Colonic mucosa (tissue), 4 donors: Measurements from ENCODE around the gene SLC25A42. TPM values are rescaled to one million over a fixed set of nuclear protein-coding genes. Genes with fewer than 3 reads are reported as not detected.

ENCODE experiments used
- DNase-seq: peaks from one replicate; pipeline ENCODE4 v3.0.0-alpha.2; 2020
- H3K27ac ChIP-seq: fragments of 200-600 bp; one replicate; pipeline ENCODE4 v1.8.0; 2021
- H3K27me3 ChIP-seq: fragments of 200-600 bp; one replicate; pipeline ENCODE4 v1.8.0; 2021
- H3K36me3 ChIP-seq: fragments of 200-600 bp; one replicate; pipeline ENCODE4 v1.8.0; 2021
- H3K4me1 ChIP-seq: fragments of 200-600 bp; one replicate; pipeline ENCODE4 v1.8.0; 2021; ENCODE audit warnings: mild to moderate bottlenecking
- H3K4me3 ChIP-seq: fragments of 200-600 bp; one replicate; pipeline ENCODE4 v1.8.0; 2021
- H3K9ac ChIP-seq, 2 donors: one replicate each; pipeline ENCODE4 v1.7.0; 2013; ENCODE audit warnings: control low read depth in 2 of 2, low read depth in 2 of 2, low read length in 2 of 2
- H3K9me3 ChIP-seq: fragments of 200-600 bp; one replicate; pipeline ENCODE4 v1.8.0; 2021
- CTCF ChIP-seq: fragments of 200-600 bp; IDR thresholded peaks from one replicate; pipeline ENCODE4 v1.8.0; 2022; ENCODE audit warnings: antibody characterized with exemption, mild to moderate bottlenecking
- intact Hi-C: fragments of 100-400 bp; cut with DNase I; formaldehyde crosslinking; loops from one replicate; pipeline ENCODE4 v1.14.1; 2022
- total RNA-seq, 2 donors: library from RNA; stranded (reverse); fragmentation: NEBNext Ultra II Directional in 1 of 2; extraction: Animal tissue kit (Norgen Biotek cat#: 25700) in 1 of 2; gene quantifications; one replicate each; pipeline ENCODE4 v1.2.1, GENCODE V29; 2021
- donor health status: healthy.
- donor health status: DM: no; HTN: no; CAD: no.
- donor health status: DM: no; HTN: no; CAD: no.

The SLC25A42 gene
- total RNA-seq, 2 donors from 2014 or later, result 3.7 to 7.9 TPM

DNA sequence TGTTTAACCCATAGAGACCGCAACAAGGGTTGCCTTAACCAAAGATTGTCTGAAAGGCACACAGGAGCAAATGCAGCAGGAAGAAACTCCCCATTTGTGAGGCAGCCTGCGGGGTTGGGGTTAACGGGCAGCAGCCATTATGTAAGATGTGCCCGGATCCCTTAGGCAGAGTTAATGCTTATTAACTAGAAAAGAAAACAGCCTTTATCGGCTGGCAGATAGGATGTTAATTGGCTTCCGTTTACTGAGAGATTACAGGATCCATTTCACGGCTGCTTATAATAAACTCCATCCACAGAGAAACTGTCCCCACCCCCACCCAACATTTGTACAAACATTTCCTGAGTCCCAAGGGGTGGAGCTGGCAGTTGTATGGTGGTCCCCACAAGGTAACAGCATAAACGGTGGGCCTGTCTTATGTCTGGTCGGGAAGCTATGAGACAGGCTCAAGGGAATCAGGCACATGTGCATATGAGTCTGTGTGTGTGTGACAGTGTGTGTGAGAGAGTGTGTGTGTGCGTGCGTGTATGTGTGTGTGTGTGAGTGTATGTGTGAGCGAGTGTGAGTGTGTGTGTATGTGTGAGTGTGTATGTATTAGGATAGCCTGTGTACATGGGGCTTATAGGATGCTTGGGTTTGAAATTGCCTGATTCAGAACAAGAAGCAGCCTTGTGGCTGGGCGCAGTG lies 10.5 kb downstream of the SLC25A42 start:
- H3K27me3 ChIP-seq, result no peaks in the 10 kb centered on the region
- no peak for TF ChIP-seq CTCF

GRCh38 chr19:19075126-19075525 lies 11.3 kb downstream of the SLC25A42 start:
- H3K4me1 ChIP-seq, result no peaks in the 10 kb centered on the region
- H3K9ac ChIP-seq, result no peak overlapping the region
- DNase-seq, result no peak
- H3K27me3 ChIP-seq, result no peaks in the 10 kb centered on the region
- no peaks in the 10 kb centered on the region for H3K36me3 ChIP-seq
- no peaks in the 10 kb centered on the region for H3K9me3 ChIP-seq
- intact Hi-C loops, result no loop called here
- TF ChIP-seq CTCF, result no peak
- H3K4me3 ChIP-seq, result no peak overlapping the region
- no peak overlapping the region for H3K27ac ChIP-seq

More for the DNA sequence above, 10.5 kb downstream of the SLC25A42 start:
- Histone ChIP-seq H3K4me1 (no peaks in the 10 kb centered on the region), H3K9ac (no peak overlapping the region), H3K4me3 (no peak overlapping the region), H3K27ac (no peak overlapping the region), H3K36me3 (no peaks in the 10 kb centered on the region), H3K9me3 (no peaks in the 10 kb centered on the region)
- no peak for DNase-seq
- intact Hi-C loops, result no loop called here

- no peak for TF ChIP-seq CTCF
- Histone ChIP-seq H3K4me3 (no peak overlapping the region), H3K9me3 (no peaks in the 10 kb centered on the region), H3K9ac (no peak overlapping the region), H3K4me1 (no peaks in the 10 kb centered on the region), H3K36me3 (no peaks in the 10 kb centered on the region), H3K27me3 (no peaks in the 10 kb centered on the region), H3K27ac (no peak overlapping the region)
- DNase-seq, result no peak
- intact Hi-C loops, result no loop called here
Measured at GRCh38 chr19:19076476-19076875, 12.7 kb downstream of the SLC25A42 start.

GRCh38 chr19:19077103-19077502 lies 13.3 kb downstream of the SLC25A42 start:
- TF ChIP-seq CTCF, result no peak
- Histone ChIP-seq H3K27me3 (no peaks in the 10 kb centered on the region), H3K36me3 (no peaks in the 10 kb centered on the region), H3K9ac (no peak overlapping the region), H3K27ac (no peak overlapping the region), H3K4me1 (no peaks in the 10 kb centered on the region), H3K9me3 (no peaks in the 10 kb centered on the region), H3K4me3 (no peak overlapping the region)
- intact Hi-C loops, result no loop called here
- DNase-seq, result no peak

GRCh38 chr19:19078801-19079200 lies 15.0 kb downstream of the SLC25A42 start:
- TF ChIP-seq CTCF, result no peak
- Histone ChIP-seq H3K27me3 (no peaks in the 10 kb centered on the region), H3K4me3 (no peak overlapping the region), H3K9me3 (no peaks in the 10 kb centered on the region), H3K4me1 (no peaks in the 10 kb centered on the region), H3K9ac (no peak overlapping the region), H3K27ac (no peak overlapping the region), H3K36me3 (no peaks in the 10 kb centered on the region)
- no peak for DNase-seq
- intact Hi-C loops, result no loop called here
